Measurements from ENCODE around the gene KIDINS220. TPM values are rescaled to one million over a fixed set of nuclear protein-coding genes. Genes with fewer than 3 reads are reported as not detected.

Gene KIDINS220
- total RNA-seq, 2 experiments from 2014 or later, result 20.8 to 20.9 TPM

- Mint-ChIP-seq H3K27me3 (no peaks in the 10 kb centered on the region), H3K9me3 (no peaks in the 10 kb centered on the region), H3K36me3 (ENCODE audit: low read depth) (no peaks in the 10 kb centered on the region), H3K27ac (no peak overlapping the region), H3K4me3 (no peak overlapping the region), H3K4me1 (ENCODE audit: low read depth) (no peaks in the 10 kb centered on the region)
- DNase-seq (no peak), ATAC-seq (no peak)
- CTCF ChIA-PET, result interaction anchor here (1.0 to 1.2 kb wide), 2 partner anchors 23 to 150 kb away, joined by 3 to 4 read pairs; no protein-coding TSS in a partner anchor
- POLR2A ChIA-PET, result interaction anchor here (1.1 kb wide), 1 partner anchor 9 kb away, joined by 5 read pairs; no protein-coding TSS in a partner anchor
- intact Hi-C loops (cut with micrococcal nuclease), result no loop called here
- no peak for TF ChIP-seq CTCF (IDR thresholded peaks at IDR 0.05)
Measured at GRCh38 chr2:8855010-8855409, 17.6 kb upstream of the KIDINS220 start.

DNA sequence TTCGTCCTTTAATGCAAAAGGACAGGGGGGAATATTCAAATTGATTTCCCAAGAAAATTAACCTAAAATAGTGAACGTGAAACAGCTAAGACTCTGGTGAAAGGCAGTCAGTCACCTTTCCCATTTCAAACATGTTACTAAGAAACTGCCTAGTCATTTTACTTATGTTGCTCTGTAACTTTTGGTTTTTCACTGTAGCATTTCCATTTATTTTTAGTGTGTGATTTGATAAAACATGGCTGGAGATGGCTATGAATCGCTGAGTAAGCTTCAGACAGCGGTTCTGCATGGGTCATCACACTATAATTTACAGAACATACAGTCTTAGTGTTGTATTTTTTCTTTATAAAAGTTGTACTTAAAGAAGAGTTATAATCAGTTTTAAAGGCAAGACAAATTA is 16.0 kb upstream of the KIDINS220 start:
- H3K36me3 Mint-ChIP-seq (ENCODE audit: low read depth), result no peaks in the 10 kb centered on the region
- ChIA-PET POLR2A (no interaction called here), CTCF (no interaction called here)
- ATAC-seq (no peak), DNase-seq (no peak)
- H3K9me3 Mint-ChIP-seq, result no peaks in the 10 kb centered on the region
- no peak overlapping the region for H3K27ac Mint-ChIP-seq
- no peak for TF ChIP-seq CTCF (IDR thresholded peaks at IDR 0.05)
- H3K4me3 Mint-ChIP-seq, result no peak overlapping the region
- H3K4me1 Mint-ChIP-seq (ENCODE audit: low read depth), result peaks cover 2% of the 10 kb centered on the region
- intact Hi-C loops (cut with micrococcal nuclease), result no loop called here
- H3K27me3 Mint-ChIP-seq, result no peaks in the 10 kb centered on the region

GRCh38 chr2:8851811-8852560 is 14.6 kb upstream of the KIDINS220 start:
- POLR2A ChIA-PET, result no interaction called here
- peaks cover 3% of the 10 kb centered on the region for H3K27me3 Mint-ChIP-seq
- TF ChIP-seq CTCF (IDR thresholded peaks at IDR 0.05), result no peak

GRCh38 chr2:8850845-8851487 is 13.6 kb upstream of the KIDINS220 start:
- ChIA-PET POLR2A (interaction anchor here (1.1 kb wide), 1 partner anchor 13 kb away, joined by 5 read pairs; no protein-coding TSS in a partner anchor), CTCF (interaction anchor here (1.0 kb wide), 1 partner anchor 12 kb away, joined by 3 read pairs; no protein-coding TSS in a partner anchor)
- TF ChIP-seq CTCF (IDR thresholded peaks at IDR 0.05), result no peak
- ATAC-seq, result no peak
- H3K27ac Mint-ChIP-seq, result no peak overlapping the region
- no peak for DNase-seq
- peaks cover 12% of the 10 kb centered on the region for H3K27me3 Mint-ChIP-seq
- H3K9me3 Mint-ChIP-seq, result no peaks in the 10 kb centered on the region
- no peak overlapping the region for H3K4me3 Mint-ChIP-seq
- H3K36me3 Mint-ChIP-seq (ENCODE audit: low read depth), result no peaks in the 10 kb centered on the region
- intact Hi-C loops (cut with micrococcal nuclease), result no loop called here
- peaks cover 2% of the 10 kb centered on the region for H3K4me1 Mint-ChIP-seq (ENCODE audit: low read depth)

More at GRCh38 chr2:8851811-8852560, 14.6 kb upstream of the KIDINS220 start:
- Mint-ChIP-seq H3K27ac (no peak overlapping the region), H3K4me3 (no peak overlapping the region), H3K9me3 (no peaks in the 10 kb centered on the region), H3K4me1 (ENCODE audit: low read depth) (peaks cover 2% of the 10 kb centered on the region), H3K36me3 (ENCODE audit: low read depth) (no peaks in the 10 kb centered on the region)
- CTCF ChIA-PET, result no interaction called here
- intact Hi-C loops (cut with micrococcal nuclease), result no loop called here
- ATAC-seq, result no peak
- DNase-seq, result no peak

DNA sequence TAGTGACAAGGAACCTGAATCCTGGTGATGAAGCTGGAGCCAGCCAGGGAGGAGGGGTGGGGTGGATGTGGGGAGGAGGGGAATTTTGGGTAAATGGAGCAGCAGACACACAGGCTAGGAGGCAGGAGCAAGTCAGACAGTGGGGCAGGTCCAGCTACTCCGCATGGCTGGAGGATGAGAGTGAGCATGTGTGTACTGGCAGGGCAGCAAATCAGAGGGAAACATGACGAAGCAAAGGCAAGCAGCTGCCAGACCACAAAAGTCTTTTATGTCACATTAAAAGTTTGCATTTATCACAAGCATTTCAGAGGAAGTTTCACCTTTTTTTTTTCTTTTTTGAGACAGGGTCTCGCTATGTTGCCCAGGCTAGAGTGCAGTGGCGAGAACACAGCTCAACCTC is 11.9 kb upstream of the KIDINS220 start:
- no peak overlapping the region for H3K27ac Mint-ChIP-seq
- no peak for TF ChIP-seq CTCF (IDR thresholded peaks at IDR 0.05)
- peaks cover 2% of the 10 kb centered on the region for H3K4me1 Mint-ChIP-seq (ENCODE audit: low read depth)
- ChIA-PET POLR2A (interaction anchor here (0.7 to 1.2 kb wide), 2 partner anchors 13 to 1600 kb away, joined by 3 to 4 read pairs; no protein-coding TSS in a partner anchor), CTCF (no interaction called here)
- no peak for ATAC-seq
- no peak overlapping the region for H3K4me3 Mint-ChIP-seq
- H3K27me3 Mint-ChIP-seq, result peaks cover 20% of the 10 kb centered on the region
- DNase-seq, result no peak
- no peaks in the 10 kb centered on the region for H3K9me3 Mint-ChIP-seq
- intact Hi-C loops (cut with micrococcal nuclease), result no loop called here
- H3K36me3 Mint-ChIP-seq (ENCODE audit: low read depth), result no peaks in the 10 kb centered on the region
